Left ventricle myocardium inferior (tissue), 1 donor: ENCODE results near the gene UNG. TPM values are rescaled to one million over a fixed set of nuclear protein-coding genes. Genes with fewer than 3 reads are reported as not detected.

ENCODE experiments used
- DNase-seq: peaks from one replicate; pipeline ENCODE4 v3.0.0-alpha.2; 2020
- H3K27ac ChIP-seq: fragments of 200-600 bp; replicated peaks from 2 replicates; pipeline ENCODE4 v1.8.0; 2021
- H3K27me3 ChIP-seq: fragments of 200-600 bp; 2 replicates; pipeline ENCODE4 v1.8.0; 2021; ENCODE audit warnings: low read depth
- H3K36me3 ChIP-seq: fragments of 200-600 bp; 2 replicates; pipeline ENCODE4 v1.8.0; 2021
- H3K4me1 ChIP-seq: fragments of 200-600 bp; 2 replicates; pipeline ENCODE4 v1.8.0; 2021
- H3K4me3 ChIP-seq: fragments of 200-600 bp; 2 replicates; pipeline ENCODE4 v1.8.0; 2021; ENCODE audit warnings: mild to moderate bottlenecking, moderate library complexity
- H3K9me3 ChIP-seq: fragments of 200-600 bp; replicated peaks from 2 replicates; pipeline ENCODE4 v1.8.0; 2021
- CTCF ChIP-seq: fragments of 200-600 bp; IDR thresholded peaks from 2 replicates; pipeline ENCODE4 v1.8.0; 2021; ENCODE audit warnings: antibody characterized with exemption, mild to moderate bottlenecking, borderline replicate concordance
- intact Hi-C: fragments of 100-400 bp; cut with micrococcal nuclease; formaldehyde crosslinking; loops from one replicate; pipeline ENCODE4 v1.11.0; 2022
- total RNA-seq: library from RNA; stranded (reverse); fragmentation: NEBNext Ultra II Directional; extraction: Animal tissue kit (Norgen Biotek cat#: 25700); gene quantifications from one replicate; pipeline ENCODE4 v1.2.1, GENCODE V29; 2021
- donor health status: DM: no; HTN: yes; CAD: no; lungs with severe emphysema.

Gene UNG
- total RNA-seq, 1 donor from 2014 or later: 24.6 TPM

GRCh38 chr12:109134186-109134917 lies 37.0 kb downstream of the UNG start:
- Histone ChIP-seq H3K4me1 (peaks cover 100% of the 10 kb centered on the region), H3K36me3 (peaks cover 7% of the 10 kb centered on the region), H3K27ac (peak overlapping the region; percentile 68), H3K27me3 (no peaks in the 10 kb centered on the region), H3K9me3 (peaks cover 8% of the 10 kb centered on the region), H3K4me3 (no peak overlapping the region)
- DNase-seq: peak; percentile 58
- TF ChIP-seq CTCF: peak; percentile 63
- intact Hi-C loops: no loop called here

GRCh38 chr12:109137055-109137454 lies 39.7 kb downstream of the UNG start:
- intact Hi-C loops: no loop called here
- peak overlapping the region; percentile 68 for H3K27ac ChIP-seq
- DNase-seq: no peak
- H3K9me3 ChIP-seq: peaks cover 8% of the 10 kb centered on the region
- no peak for TF ChIP-seq CTCF
- no peaks in the 10 kb centered on the region for H3K27me3 ChIP-seq
- H3K4me3 ChIP-seq: no peak overlapping the region
- H3K36me3 ChIP-seq: peaks cover 26% of the 10 kb centered on the region
- H3K4me1 ChIP-seq: peaks cover 99% of the 10 kb centered on the region

GRCh38 chr12:109139360-109139759 lies 42.0 kb downstream of the UNG start:
- DNase-seq: no peak
- Histone ChIP-seq H3K9me3 (peaks cover 8% of the 10 kb centered on the region), H3K4me3 (no peak overlapping the region), H3K36me3 (peaks cover 30% of the 10 kb centered on the region), H3K27ac (peak overlapping the region; percentile 68), H3K4me1 (peaks cover 97% of the 10 kb centered on the region), H3K27me3 (no peaks in the 10 kb centered on the region)
- TF ChIP-seq CTCF: no peak
- intact Hi-C loops: no loop called here

GRCh38 chr12:109139791-109140190 lies 42.4 kb downstream of the UNG start:
- DNase-seq: no peak
- H3K27me3 ChIP-seq: no peaks in the 10 kb centered on the region
- no peak for TF ChIP-seq CTCF
- H3K4me1 ChIP-seq: peaks cover 97% of the 10 kb centered on the region
- peaks cover 8% of the 10 kb centered on the region for H3K9me3 ChIP-seq
- peak overlapping the region; percentile 68 for H3K27ac ChIP-seq
- H3K36me3 ChIP-seq: peaks cover 30% of the 10 kb centered on the region
- intact Hi-C loops: no loop called here
- no peak overlapping the region for H3K4me3 ChIP-seq

GRCh38 chr12:109140560-109140959 lies 43.2 kb downstream of the UNG start:
- intact Hi-C loops: no loop called here
- H3K27ac ChIP-seq: peak overlapping the region; percentile 68
- TF ChIP-seq CTCF: no peak

More at GRCh38 chr12:109140560-109140959, 43.2 kb downstream of the UNG start:
- Histone ChIP-seq H3K36me3 (peaks cover 30% of the 10 kb centered on the region), H3K4me3 (no peak overlapping the region), H3K27me3 (no peaks in the 10 kb centered on the region), H3K4me1 (peaks cover 97% of the 10 kb centered on the region), H3K9me3 (peaks cover 8% of the 10 kb centered on the region)
- no peak for DNase-seq
